NCI-H1436 (cell line): ENCODE measurements around the gene ORC4.
"Not testable (repeated sequence)": the region's sequence is repeated elsewhere in the genome, so short reads cannot be mapped to it uniquely, and the experiment has no call there.

Source experiments
- DNase-seq: peaks from one replicate; lab custom pipeline; 2025; lab: John Stamatoyannopoulos, UW

Gene ORC4

DNA sequence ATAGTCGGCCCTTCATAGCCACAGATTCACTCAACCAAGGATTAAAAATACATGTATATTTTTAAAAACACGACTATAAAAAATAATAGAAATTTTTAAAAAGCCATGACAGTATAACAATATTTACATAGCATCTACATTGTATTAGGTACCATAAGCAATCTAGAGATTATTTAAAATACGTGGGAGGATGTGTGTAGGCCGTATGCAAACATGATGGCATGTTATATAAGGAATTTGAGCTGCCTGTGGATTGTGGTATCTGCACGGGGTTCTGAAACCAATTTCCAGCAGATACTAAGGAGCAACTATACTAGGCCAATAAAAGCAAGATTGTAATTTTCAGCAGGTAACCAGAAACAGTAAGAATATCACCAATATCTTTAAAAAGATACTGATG lies 5.9 kb downstream of the ORC4 start:
- DNase-seq: no peak

DNA sequence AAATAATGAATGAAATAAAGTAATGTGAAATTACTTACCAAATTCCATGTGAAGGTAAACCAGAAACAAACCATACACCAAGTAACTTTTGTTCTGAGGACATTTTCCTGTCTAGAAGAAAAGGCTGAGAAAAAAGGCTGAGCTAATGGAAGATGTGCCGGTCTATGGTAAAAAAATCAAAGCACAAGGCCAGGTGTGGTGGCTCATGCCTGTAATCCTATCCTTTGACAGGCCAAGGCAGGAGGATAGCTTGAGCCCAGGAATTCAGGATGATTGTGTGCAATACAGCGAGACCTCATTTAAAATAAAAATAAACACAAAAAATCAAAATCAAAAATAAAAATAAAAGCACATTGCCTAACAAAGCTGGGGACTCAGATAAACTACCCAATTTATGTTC lies 6.7 kb downstream of the ORC4 start:
- DNase-seq: no peak

GRCh38 chr2:148008411-148008810 lies 12.1 kb downstream of the ORC4 start:
- not testable (repeated sequence) for DNase-seq

GRCh38 chr2:148007219-148007900 lies 13.2 kb downstream of the ORC4 start:
- DNase-seq: no peak

DNA sequence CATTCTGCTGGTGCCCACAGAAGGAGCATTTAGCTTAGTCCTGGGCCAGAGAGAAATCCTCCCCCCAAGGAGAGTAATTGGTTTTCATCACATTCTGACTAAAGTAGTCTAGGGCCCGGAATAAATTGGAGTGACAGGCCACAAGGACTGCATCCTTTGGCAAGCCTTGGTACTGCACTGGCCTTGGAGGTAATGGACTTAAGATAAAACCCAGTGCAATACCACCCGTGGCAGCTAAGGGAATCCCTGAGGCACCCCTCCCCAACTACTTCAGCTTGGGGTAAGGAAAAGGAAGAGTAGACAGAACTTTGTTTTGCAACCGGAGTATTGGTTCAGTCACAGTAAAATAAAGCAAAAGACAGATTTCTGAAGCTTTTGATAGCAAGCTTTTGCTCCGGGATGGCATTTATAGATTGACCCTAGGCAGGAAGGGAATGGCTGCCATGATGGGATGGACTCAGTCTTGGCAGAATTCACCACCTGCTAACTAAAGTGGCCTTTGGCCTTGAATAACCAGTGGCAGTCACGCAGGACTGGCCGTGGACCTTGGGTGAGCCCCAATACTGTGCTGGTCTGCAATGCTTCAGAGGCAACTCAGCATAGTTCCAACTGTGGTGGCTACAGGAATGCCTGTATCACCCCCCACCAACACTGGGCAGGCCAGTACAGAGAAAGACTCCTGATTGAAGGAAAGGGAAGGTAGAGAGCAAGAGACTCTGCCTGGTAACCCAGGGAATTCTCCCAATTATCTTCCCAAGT lies 14.1 kb downstream of the ORC4 start:
- no peak for DNase-seq

- not testable (repeated sequence) for DNase-seq
Observed at GRCh38 chr2:148002420-148002819, 18.1 kb downstream of the ORC4 start.

DNA sequence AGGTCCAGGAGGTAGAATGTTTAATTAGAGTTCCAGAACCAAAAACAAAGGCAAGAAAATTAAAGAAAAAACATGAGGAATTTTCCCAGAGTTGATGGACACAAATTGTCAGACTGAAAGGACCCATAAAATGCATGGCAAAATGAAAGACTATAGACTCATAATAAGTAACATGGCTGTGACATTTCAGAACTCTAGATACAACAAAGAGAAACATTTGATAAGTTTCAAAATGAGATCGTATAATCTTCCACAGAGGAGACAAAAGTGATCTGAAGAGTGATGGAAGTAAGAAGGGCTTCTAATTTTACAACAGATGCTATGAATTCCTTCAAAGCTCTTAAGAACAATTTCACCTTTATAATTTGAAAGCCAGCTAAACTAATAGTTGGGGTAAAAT lies 20.4 kb downstream of the ORC4 start:
- DNase-seq: no peak

GRCh38 chr2:147999126-147999525 lies 21.4 kb downstream of the ORC4 start:
- DNase-seq: no peak

DNA sequence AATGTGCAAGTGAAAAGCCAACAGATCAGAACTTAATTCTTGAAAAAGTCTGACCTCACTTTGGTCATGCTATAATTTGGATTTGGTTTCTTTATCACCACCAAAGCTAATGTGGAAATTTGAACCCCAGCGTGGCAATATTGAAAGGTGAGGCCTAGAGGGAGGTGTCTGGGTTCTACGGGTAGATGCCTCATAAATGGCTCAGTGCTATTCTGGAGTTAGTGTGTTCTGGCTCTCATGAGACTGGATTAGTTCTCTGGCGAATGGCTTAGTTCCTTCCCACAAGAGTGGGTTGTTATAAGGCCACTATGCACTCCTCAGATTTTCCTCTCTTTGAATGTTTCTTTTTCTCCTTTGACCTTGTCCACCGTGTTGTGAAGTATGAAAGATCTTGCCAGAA lies 22.3 kb downstream of the ORC4 start:
- DNase-seq: no peak

GRCh38 chr2:147996828-147997227 lies 23.7 kb downstream of the ORC4 start:
- no peak for DNase-seq

DNA sequence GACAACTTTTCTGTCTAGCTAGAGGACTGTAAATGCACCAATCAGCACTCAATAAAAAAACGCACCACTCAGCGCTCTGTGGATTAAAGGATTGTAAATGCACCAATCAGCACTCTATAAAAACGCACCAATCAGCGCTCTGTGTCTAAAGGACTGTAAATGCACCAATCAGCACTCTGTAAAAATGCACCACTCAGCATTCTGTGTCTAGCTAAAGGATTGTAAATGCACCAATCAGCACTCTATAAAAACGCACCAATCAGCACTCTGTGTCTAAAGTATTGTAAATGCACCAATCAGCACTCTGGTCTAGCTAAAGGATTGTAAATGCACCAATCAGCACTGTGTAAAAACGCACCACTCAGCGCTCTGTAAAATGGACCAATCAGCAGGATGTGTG lies 25.6 kb downstream of the ORC4 start:
- DNase-seq: not testable (repeated sequence)

GRCh38 chr2:147989809-147990403 lies 30.6 kb downstream of the ORC4 start:
- peak; percentile 17 for DNase-seq

DNA sequence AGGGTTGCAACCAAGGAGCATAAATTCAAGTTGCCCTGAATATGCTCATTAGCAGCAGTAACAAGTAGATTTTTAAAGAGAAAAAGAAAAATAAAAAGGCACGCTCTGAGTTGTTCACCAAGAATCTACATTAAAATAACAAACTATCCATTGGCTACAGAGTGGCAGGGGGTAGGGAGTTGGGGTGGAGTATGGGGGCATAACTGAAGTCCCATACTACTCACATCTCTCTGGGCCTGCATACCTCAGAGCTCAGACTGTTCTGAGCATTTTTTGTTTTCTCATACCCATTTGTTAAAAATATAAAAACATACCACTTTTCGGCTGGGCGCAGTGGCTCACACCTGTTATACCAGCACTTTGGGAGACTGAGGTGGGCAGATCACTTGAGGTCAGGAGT lies 31.4 kb downstream of the ORC4 start:
- no peak for DNase-seq

DNA sequence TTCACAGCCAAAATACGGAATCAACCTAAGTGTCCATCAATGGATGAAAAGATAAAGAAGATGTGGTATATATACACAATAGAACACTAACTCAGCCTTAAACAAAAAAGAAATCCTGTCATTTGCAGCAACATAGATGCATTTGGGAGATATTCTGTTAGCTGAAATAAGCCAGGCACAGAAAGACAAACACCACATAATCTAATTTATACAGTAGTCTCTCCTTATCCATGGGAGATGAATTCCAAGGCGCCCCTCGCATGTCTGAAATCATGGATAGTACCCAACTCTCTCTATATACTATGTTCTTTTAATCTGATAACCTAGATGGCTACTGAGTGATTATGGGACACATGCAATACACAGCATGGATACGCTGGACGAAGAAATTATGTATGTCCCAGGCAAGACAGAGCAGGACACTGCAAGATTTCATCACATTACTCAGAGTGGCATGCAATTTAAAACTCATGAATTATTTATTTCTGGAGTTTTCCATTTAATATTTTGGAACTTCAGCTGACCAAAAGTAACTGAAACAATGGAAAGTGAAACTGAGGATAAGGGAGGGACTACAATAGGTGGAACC lies 39.5 kb downstream of the ORC4 start:
- no peak for DNase-seq

DNA sequence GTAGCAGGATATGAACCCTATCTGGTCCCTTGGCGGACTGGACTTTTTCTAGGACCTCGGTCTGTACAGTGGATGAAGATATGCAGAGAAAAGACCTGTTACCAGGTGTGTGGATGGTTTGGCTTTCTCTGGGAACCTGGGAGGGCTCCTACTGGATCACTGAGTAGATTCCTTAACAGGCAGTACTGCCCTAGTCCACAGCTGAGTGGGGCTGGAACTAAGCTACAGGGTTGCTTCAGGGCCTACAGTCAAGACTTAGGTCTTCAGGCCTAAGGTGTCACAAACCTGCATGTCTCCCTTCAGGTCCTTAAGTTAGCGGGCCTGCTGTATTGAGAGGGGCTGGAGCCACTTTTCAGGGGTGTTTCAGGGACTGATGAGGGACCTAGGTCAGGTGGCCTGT lies 42.9 kb downstream of the ORC4 start:
- DNase-seq: no peak

- no peak for DNase-seq
Observed at GRCh38 chr2:147976102-147976501, 44.4 kb downstream of the ORC4 start.

DNA sequence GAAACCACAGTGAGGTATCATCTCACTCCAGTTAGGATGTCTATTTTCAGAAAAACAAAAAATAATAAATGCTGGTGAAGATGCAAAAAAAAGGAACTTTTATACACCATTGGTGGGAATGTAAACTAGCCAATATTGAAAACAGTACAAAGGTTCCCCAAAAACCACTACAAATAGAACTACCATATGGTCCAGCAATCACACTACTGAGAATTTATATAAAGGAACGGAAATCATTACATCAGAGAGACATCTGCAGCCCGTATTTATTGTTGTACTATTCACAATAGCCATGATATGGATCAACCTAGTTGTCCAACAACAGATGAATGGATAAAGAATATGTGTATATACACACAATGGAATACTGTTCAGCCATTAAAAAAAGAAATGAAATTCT lies 52.0 kb downstream of the ORC4 start:
- no peak for DNase-seq

GRCh38 chr2:147952118-147952517 lies 68.4 kb downstream of the ORC4 start:
- DNase-seq: no peak

DNA sequence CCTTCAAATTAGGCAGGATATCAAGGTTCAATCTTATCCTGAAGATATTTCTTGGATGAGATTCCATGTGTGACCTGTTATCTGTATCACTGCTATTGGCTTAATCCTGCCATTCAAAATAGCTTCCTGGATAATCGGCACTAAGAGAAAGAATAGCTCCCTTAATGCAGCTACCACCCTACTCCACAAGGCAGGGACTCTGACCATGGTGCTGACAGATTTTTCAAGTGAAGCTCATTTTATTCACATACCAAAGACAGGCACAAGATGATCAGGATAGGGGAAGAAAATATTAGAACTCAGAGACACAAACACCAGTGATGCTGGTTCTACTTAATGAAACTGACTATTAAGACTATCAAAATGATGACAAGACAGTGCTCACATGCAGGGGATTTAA lies 74.9 kb downstream of the ORC4 start:
- no peak for DNase-seq

DNA sequence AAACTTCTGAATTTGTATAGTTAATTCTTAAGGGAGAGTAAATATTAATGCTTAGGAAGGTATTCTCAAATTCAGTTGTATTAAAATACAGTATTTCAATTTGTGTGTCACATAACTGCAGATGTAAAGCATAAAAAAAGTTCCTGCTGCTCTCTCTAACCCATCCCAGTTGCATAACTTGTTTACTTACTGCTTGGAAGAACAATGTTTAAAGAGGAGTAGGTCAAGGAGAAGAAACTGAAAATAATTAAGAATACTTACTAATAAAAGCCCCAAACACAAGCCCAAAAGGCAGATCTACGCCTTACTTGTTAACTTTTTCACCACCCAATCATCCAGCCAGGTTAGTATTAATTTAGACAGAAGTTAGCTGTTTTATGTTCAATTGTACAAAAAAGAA lies 81.2 kb downstream of the ORC4 start:
- no peak for DNase-seq

DNA sequence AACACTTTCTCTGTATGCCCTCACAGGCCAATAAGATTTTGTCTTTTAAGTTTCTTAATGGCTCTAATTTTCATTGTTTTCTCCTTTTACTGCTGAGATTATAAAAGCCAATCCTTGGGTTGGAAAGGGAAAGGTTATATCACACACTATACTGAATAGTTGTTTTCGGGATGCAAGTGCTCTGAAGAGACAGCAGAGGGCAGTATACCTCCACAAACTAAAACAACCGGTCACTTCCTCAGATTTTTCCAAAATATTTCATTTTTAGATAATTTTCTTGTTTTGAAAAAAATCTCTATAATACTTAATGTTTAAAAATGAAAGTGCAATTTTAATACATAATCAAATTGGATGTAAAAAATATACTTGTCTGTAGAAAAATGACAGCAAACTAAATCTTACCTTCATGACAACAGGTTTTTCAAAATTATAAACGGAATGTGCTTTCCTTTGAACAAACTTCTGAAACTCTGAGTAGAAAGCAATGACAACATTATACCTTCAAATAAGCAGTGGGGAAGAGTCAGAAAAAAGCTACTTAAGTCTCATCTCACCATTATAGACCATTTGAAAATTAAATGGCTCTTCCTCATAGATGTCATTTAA lies 82.7 kb downstream of the ORC4 start:
- DNase-seq: peak; percentile 17

- DNase-seq: no peak
Observed at GRCh38 chr2:147934881-147935620, 85.5 kb downstream of the ORC4 start.
